Gastroesophageal sphincter (tissue), 3 donors: ENCODE data around the gene LRRC75A.

Experiments used
- CTCF ChIP-seq, 4 experiments: fragments of 200-600 bp in 2 of 4; fragments of 450-650 bp in 2 of 4; sonication (generic) in 1 of 4; IDR thresholded peaks; one replicate each; pipeline ENCODE4 v1.5.1; 2017 to 2019; ENCODE audit warnings: antibody characterized with exemption in 4 of 4, mild to moderate bottlenecking in 2 of 4, moderate library complexity in 2 of 4
- POLR2A ChIP-seq, 2 donors: fragments of 450-650 bp; IDR thresholded peaks; one replicate each; pipeline ENCODE4 v1.6.1; 2017; ENCODE audit warnings: antibody characterized with exemption in 2 of 2, mild to moderate bottlenecking in 2 of 2, moderate library complexity in 1 of 2

- no peak for TF ChIP-seq CTCF (IDR thresholded peaks at IDR 0.05)
- no peak for TF ChIP-seq POLR2A (IDR thresholded peaks at IDR 0.05)
These were observed 42.8 kb downstream of the LRRC75A start for GRCh38 chr17:16449121-16449570.
